IMR-90 (cell line): ENCODE results near the gene KCNQ5. TPM values are rescaled to one million over a fixed set of nuclear protein-coding genes. Genes with fewer than 3 reads are reported as not detected.

Source experiments
- ATAC-seq: fragments of 200-7000 bp; cut with Tn5 transposase; 2 replicates; pipeline ENCODE4 v1.9.1; 2020; ENCODE audit warnings: low read depth, mild to moderate bottlenecking, moderate library complexity
- BruUV-seq: library from RNA; stranded (reverse); fragments of 400-500 nt; replicated peaks from 2 replicates; lab custom pipeline; 2021; lab: Mats Ljungman, UMichigan
- CTCF ChIA-PET: fragments of 300-600 bp; formaldehyde crosslinking; extraction: SDS; loops from one replicate; lab custom pipeline; 2021; ENCODE audit warnings: antibody characterized with exemption; lab: Yijun Ruan, JAX
- POLR2A ChIA-PET: fragments of 300-600 bp; sonication (Branson Sonifier 250); formaldehyde crosslinking; loops from one replicate; lab custom pipeline; 2022; ENCODE audit warnings: antibody characterized with exemption; ENCODE audit not compliant: unreplicated experiment; lab: Charles Lee
- DNase-seq: peaks from one replicate; pipeline ENCODE4 v3.0.0; 2013
- H2AFZ ChIP-seq: replicated peaks from 2 replicates; pipeline ENCODE3; 2013; ENCODE audit warnings: low read length, mild to moderate bottlenecking; ENCODE audit not compliant: poor library complexity
- H2AK5ac ChIP-seq: 2 replicates; pipeline ENCODE4 v1.6.1; 2013; ENCODE audit warnings: low read depth, low read length, inconsistent platforms
- H2AK9ac ChIP-seq: replicated peaks from 2 replicates; pipeline ENCODE3; 2013; ENCODE audit warnings: mild to moderate bottlenecking, low read depth, low read length, moderate library complexity; ENCODE audit not compliant: poor library complexity
- H2BK120ac ChIP-seq: 2 replicates; pipeline ENCODE4 v1.6.1; 2013; ENCODE audit warnings: low read depth, low read length, inconsistent platforms
- H2BK15ac ChIP-seq: 3 replicates; pipeline ENCODE4 v1.6.1; 2013; ENCODE audit warnings: low read depth, low read length, inconsistent platforms
- H2BK20ac ChIP-seq: 2 replicates; pipeline ENCODE4 v1.6.1; 2013; ENCODE audit warnings: low read depth, mild to moderate bottlenecking, inconsistent platforms, low read length, moderate library complexity
- H2BK5ac ChIP-seq: 2 replicates; pipeline ENCODE4 v1.6.1; 2013; ENCODE audit warnings: mild to moderate bottlenecking, low read depth, low read length, inconsistent platforms; ENCODE audit not compliant: poor library complexity, severe bottlenecking
- H3K14ac ChIP-seq: replicated peaks from 2 replicates; pipeline ENCODE4 v1.6.1; 2013; ENCODE audit warnings: low read depth, low read length, inconsistent platforms
- H3K18ac ChIP-seq: 2 replicates; pipeline ENCODE4 v1.6.1; 2013; ENCODE audit warnings: low read depth, low read length, control low read depth
- H3K23ac ChIP-seq: 2 replicates; pipeline ENCODE4 v1.6.1; 2013; ENCODE audit warnings: low read depth, low read length, inconsistent platforms
- H3K27ac ChIP-seq: 2 replicates; pipeline ENCODE4 v1.5.1; 2013; ENCODE audit warnings: mild to moderate bottlenecking, control low read depth, low read length; ENCODE audit not compliant: insufficient read depth
- H3K27me3 ChIP-seq: 2 replicates; pipeline ENCODE4 v1.6.1; 2013; ENCODE audit warnings: low read length; ENCODE audit not compliant: control insufficient read depth, insufficient read depth
- H3K36me3 ChIP-seq: 2 replicates; pipeline ENCODE4 v1.6.1; 2013; ENCODE audit warnings: low read length, mixed read lengths; ENCODE audit not compliant: control insufficient read depth, insufficient read depth
- H3K4ac ChIP-seq: 2 replicates; pipeline ENCODE4 v1.6.1; 2013; ENCODE audit warnings: low read depth, low read length, inconsistent platforms
- H3K4me1 ChIP-seq: 2 replicates; pipeline ENCODE4 v1.6.1; 2013; ENCODE audit warnings: low read length, mixed read lengths; ENCODE audit not compliant: control insufficient read depth, insufficient read depth
- H3K4me2 ChIP-seq: 2 replicates; pipeline ENCODE4 v1.6.1; 2013; ENCODE audit warnings: low read depth, mild to moderate bottlenecking, control low read depth, low read length, moderate library complexity
- H3K4me3 ChIP-seq: 2 replicates; pipeline ENCODE4 v1.5.1; 2013; ENCODE audit warnings: low read depth, mild to moderate bottlenecking, control low read depth, low read length, moderate library complexity; ENCODE audit not compliant: insufficient read depth
- H3K56ac ChIP-seq: 2 replicates; pipeline ENCODE4 v1.6.1; 2013; ENCODE audit warnings: low read length, inconsistent platforms; ENCODE audit not compliant: insufficient read depth; ENCODE audit errors: extremely low read depth
- H3K79me1 ChIP-seq, 2 experiments: 2 replicates each; pipeline ENCODE4 v1.6.1; 2013; ENCODE audit warnings: low read length in 2 of 2, inconsistent platforms in 1 of 2, low read depth in 1 of 2
- H3K9ac ChIP-seq: 2 replicates; pipeline ENCODE4 v1.6.1; 2013; ENCODE audit warnings: low read depth, low read length, control low read depth
- H3K9me1 ChIP-seq: 2 replicates; pipeline ENCODE4 v1.6.1; 2013; ENCODE audit warnings: low read length, inconsistent platforms; ENCODE audit not compliant: insufficient read depth
- H3K9me3 ChIP-seq: 2 replicates; pipeline ENCODE4 v1.6.1; 2013; ENCODE audit warnings: low read length; ENCODE audit not compliant: control insufficient read depth, insufficient read depth
- H4K20me1 ChIP-seq: 2 replicates; pipeline ENCODE4 v1.6.1; 2013; ENCODE audit warnings: low read length, inconsistent platforms; ENCODE audit not compliant: insufficient read depth
- H4K5ac ChIP-seq: 2 replicates; pipeline ENCODE4 v1.6.1; 2013; ENCODE audit warnings: mild to moderate bottlenecking, low read depth, low read length, control low read depth
- H4K8ac ChIP-seq, 2 experiments: 2 replicates each; pipeline ENCODE4 v1.6.1; 2013; ENCODE audit warnings: low read depth in 2 of 2, low read length in 2 of 2, control low read depth in 1 of 2, inconsistent platforms in 1 of 2
- H4K91ac ChIP-seq: 2 replicates; pipeline ENCODE4 v1.6.1; 2013; ENCODE audit warnings: low read depth, low read length, inconsistent platforms; ENCODE audit not compliant: insufficient read depth
- BHLHE40 ChIP-seq: fragments of 150-350 bp; IDR thresholded peaks from 2 replicates; pipeline ENCODE4 v1.6.1; 2016; ENCODE audit warnings: mild to moderate bottlenecking, low read depth, low read length
- CEBPB ChIP-seq: IDR thresholded peaks from 2 replicates; pipeline ENCODE4 v1.6.1; 2012; ENCODE audit warnings: low read depth, low read length, improper control_type of control experiment
- FOS ChIP-seq: fragments of 150-350 bp; IDR thresholded peaks from 2 replicates; pipeline ENCODE4 v1.6.1; 2016; ENCODE audit warnings: low read depth, low read length
- WGBS, 2 experiments: methylation state at CpG; one replicate each; pipeline versions ENCODE4 v1.1.5 to v1.1.7; 2013; ENCODE audit warnings: missing lambda C conversion rate in 2 of 2; ENCODE audit not compliant: insufficient read length in 1 of 2; ENCODE audit errors: extremely low coverage in 2 of 2; 5-methylcytosine and 5-hydroxymethylcytosine counted together
- dilution Hi-C: fragments of 300-500 bp; cut with HindIII; formaldehyde crosslinking; loops from one replicate; pipeline ENCODE4 v1.14.3; 2018; ENCODE audit warnings: low sequenced_read_pairs; ENCODE audit not compliant: unreplicated experiment
- in situ Hi-C: fragments of 300-500 bp; cut with MboI; formaldehyde crosslinking; loops from 3 replicates; pipeline ENCODE4 v1.14.3; 2019; ENCODE audit warnings: low sequenced_read_pairs, inconsistent platforms, mixed read lengths
- intact Hi-C: fragments of 100-400 bp; cut with micrococcal nuclease; formaldehyde crosslinking; loops from 2 replicates; pipeline ENCODE4 v1.10.0; 2022
- polyA plus RNA-seq, 3 experiments: library from polyadenylated mRNA; depleted of rRNA; stranded (reverse); fragments of >200 nt; gene quantifications; 2 replicates each; pipeline ENCODE4 v1.2.3, GENCODE V29; 2012; ENCODE audit warnings: low replicate concordance in 1 of 3
- total RNA-seq: library from RNA; depleted of rRNA; stranded (reverse); fragments of >200 nt; gene quantifications from 2 replicates; pipeline ENCODE4 v1.2.3, GENCODE V29; 2012

Gene KCNQ5
- total and polyA plus RNA-seq, 2 of the 4 experiments (the other 2 are of a cell fraction) = 0.75 to 1.3 TPM

GRCh38 chr6:72798196-72798595, 176.3 kb downstream of the KCNQ5 start:
- Histone ChIP-seq H3K18ac (no peak overlapping the region), H3K23ac (no peak overlapping the region), H3K4me1 (no peaks in the 10 kb centered on the region), H3K27me3 (no peaks in the 10 kb centered on the region), H3K79me1 (no peaks in the 10 kb centered on the region; a peak in 1 of 4 replicates), H2AFZ (no peak overlapping the region), H3K9me3 (no peaks in the 10 kb centered on the region), H3K27ac (no peak overlapping the region), H3K4ac (no peak overlapping the region), H3K9me1 (0 out of 2 replicates have a peak, but pooled peaks cover 2% of the 10 kb centered on the region), H3K9ac (no peak overlapping the region), H2BK5ac (no peak overlapping the region), H2BK20ac (no peak overlapping the region), H2AK9ac (no peak overlapping the region), H4K91ac (no peak overlapping the region), H3K56ac (no peak overlapping the region), H3K36me3 (no peaks in the 10 kb centered on the region), H4K8ac (no peak overlapping the region), H2BK15ac (no peak overlapping the region), H2AK5ac (no peak overlapping the region), H3K14ac (no peak overlapping the region), H3K4me3 (no peak overlapping the region), H4K5ac (no peak overlapping the region), H4K20me1 (no peaks in the 10 kb centered on the region), H2BK120ac (no peak overlapping the region), H3K4me2 (no peak overlapping the region)
- no CpG with 5 or more reads among the region's 2 CpGs for WGBS, 2 experiments
- intact Hi-C loops = no loop called here
- in situ Hi-C loops = no loop called here
- DNase-seq (peak; percentile 79), ATAC-seq (peak; percentile 90)
- BruUV-seq = no TSS peak
- CTCF ChIA-PET = no interaction called here
- POLR2A ChIA-PET = no interaction called here
- no peak for TF ChIP-seq CEBPB
- peak; percentile 20; the same call in 1 of the 2 replicates for TF ChIP-seq FOS
- TF ChIP-seq BHLHE40 = no peak
- dilution Hi-C loops = no loop called here
